Measurements from ENCODE around the gene ARMC10.
A peak's percentile ranks its signal among the peaks of the same experiment; 100 is the strongest.
"Not testable (repeated sequence)": the region's sequence is repeated elsewhere in the genome, so short reads cannot be mapped to it uniquely, and the experiment has no call there.

Gene ARMC10

DNA sequence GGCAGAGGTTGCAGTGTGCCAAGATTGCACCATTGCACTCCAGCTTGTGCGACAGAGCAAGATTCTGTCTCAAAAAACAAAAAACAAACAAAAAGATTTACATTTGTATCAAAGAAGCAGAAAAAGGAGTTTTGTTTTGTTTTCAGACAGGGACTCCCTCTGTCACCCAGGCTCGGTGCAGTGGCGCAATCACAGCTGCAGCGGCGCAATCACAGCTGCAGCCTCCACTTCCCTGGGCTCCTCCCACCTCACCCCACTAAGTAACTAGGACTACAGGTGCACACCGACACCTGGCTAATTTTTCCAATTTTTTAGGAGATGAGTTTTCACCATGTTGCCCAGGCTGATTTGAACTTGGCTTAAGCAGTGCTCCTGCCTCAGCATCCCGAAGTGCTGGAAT lies 1.8 kb downstream of the ARMC10 start:
- H3K4me1 Mint-ChIP-seq = peaks cover 18% of the 10 kb centered on the region

DNA sequence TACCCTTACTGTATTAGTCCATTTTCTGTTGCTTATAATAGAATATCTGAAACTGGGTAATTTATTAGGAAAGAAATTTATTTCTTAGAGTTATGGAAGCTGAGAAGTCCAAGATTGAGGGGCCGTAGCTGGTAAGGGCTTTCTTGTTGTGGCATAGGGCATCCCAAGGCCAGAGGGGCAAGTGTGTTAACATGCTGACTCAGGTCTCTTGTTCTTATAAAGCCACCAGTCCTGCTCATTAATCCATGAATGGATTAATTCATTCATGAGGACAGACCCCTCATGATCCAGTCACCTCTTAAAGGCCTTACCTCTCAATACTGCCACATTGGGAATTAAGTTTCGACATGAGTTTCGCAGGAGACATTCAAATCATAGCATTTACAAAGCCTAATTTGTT lies 2.4 kb downstream of the ARMC10 start:
- H3K4me3 Mint-ChIP-seq = peak overlapping the region; percentile 41 to 72 (median 59)
- peaks cover 8% of the 10 kb centered on the region for H3K36me3 Mint-ChIP-seq (ENCODE audit: low read depth)
- H3K9me3 Mint-ChIP-seq = no peaks in the 10 kb centered on the region
- peaks cover 18% of the 10 kb centered on the region for H3K4me1 Mint-ChIP-seq
- no peak overlapping the region for H3K27ac Mint-ChIP-seq
- no peaks in the 10 kb centered on the region for H3K27me3 Mint-ChIP-seq (ENCODE audit: low read depth)
- TF ChIP-seq, protein P1, sequence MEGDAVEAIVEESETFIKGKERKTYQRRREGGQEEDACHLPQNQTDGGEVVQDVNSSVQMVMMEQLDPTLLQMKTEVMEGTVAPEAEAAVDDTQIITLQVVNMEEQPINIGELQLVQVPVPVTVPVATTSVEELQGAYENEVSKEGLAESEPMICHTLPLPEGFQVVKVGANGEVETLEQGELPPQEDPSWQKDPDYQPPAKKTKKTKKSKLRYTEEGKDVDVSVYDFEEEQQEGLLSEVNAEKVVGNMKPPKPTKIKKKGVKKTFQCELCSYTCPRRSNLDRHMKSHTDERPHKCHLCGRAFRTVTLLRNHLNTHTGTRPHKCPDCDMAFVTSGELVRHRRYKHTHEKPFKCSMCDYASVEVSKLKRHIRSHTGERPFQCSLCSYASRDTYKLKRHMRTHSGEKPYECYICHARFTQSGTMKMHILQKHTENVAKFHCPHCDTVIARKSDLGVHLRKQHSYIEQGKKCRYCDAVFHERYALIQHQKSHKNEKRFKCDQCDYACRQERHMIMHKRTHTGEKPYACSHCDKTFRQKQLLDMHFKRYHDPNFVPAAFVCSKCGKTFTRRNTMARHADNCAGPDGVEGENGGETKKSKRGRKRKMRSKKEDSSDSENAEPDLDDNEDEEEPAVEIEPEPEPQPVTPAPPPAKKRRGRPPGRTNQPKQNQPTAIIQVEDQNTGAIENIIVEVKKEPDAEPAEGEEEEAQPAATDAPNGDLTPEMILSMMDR (IDR thresholded peaks at IDR 0.05; ENCODE audit: unreplicated experiment in 3 of 3) = no peak

More for the DNA sequence above, 1.8 kb downstream of the ARMC10 start:
- peak overlapping the region; percentile 41 to 99 (median 59) for H3K4me3 Mint-ChIP-seq
- H3K9me3 Mint-ChIP-seq = no peaks in the 10 kb centered on the region
- no peak overlapping the region for H3K27ac Mint-ChIP-seq
- peaks cover 8% of the 10 kb centered on the region for H3K36me3 Mint-ChIP-seq (ENCODE audit: low read depth)
- TF ChIP-seq, protein P1 (IDR thresholded peaks at IDR 0.05; ENCODE audit: unreplicated experiment in 3 of 3) = no peak
- H3K27me3 Mint-ChIP-seq (ENCODE audit: low read depth) = no peaks in the 10 kb centered on the region

DNA sequence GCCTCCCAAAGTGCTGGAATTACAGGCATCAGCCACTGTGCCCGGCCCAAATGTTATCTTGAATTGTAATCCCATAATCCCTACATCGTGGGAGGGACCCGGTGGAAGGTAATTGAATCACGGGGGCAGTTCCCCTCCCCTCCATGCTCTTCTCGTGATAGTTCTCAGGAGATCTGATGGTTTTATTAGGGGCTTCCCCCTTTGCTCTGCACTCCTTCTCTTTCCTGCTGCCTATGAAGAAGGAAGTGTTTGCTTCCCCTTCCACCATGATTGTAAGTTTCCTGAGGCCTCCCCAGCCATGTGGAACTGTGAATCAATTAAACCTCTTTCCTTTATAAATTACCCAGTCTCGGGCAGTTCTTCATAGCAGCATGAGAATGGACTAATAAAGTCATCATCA lies 3.3 kb downstream of the ARMC10 start:
- not testable (repeated sequence) for H3K9me3 Mint-ChIP-seq
- H3K4me1 Mint-ChIP-seq = peaks cover 18% of the 10 kb centered on the region

DNA sequence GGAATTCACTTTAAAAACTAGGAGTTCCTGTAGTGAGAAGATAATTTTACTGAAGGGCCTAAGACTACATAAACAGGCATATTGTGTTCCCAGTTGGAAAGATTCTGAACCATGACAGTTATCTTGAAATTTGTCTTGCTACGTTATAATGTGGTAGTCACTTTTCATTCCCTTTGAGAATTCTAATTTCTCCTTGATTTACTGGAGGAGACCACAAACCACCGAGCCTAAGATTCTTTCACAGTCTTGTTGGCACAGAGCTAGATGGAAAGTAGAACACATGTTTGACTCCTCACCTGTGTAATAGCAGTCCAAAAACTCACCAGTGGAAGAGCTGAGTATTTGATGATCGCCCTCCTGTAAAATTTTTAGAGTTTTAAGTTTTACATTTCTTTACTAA lies 4.9 kb downstream of the ARMC10 start:
- Mint-ChIP-seq H3K4me3 (no peak overlapping the region), H3K36me3 (ENCODE audit: low read depth) (peaks cover 20% of the 10 kb centered on the region), H3K27me3 (ENCODE audit: low read depth) (no peaks in the 10 kb centered on the region), H3K27ac (no peak overlapping the region), H3K9me3 (no peaks in the 10 kb centered on the region), H3K4me1 (peaks cover 7% of the 10 kb centered on the region)
- TF ChIP-seq, protein P1 (IDR thresholded peaks at IDR 0.05; ENCODE audit: unreplicated experiment in 3 of 3) = no peak

More for the DNA sequence above, 3.3 kb downstream of the ARMC10 start:
- Mint-ChIP-seq H3K4me3 (peak overlapping the region; percentile 61 to 81 (median 76)), H3K27ac (peak overlapping the region in 1 of 3 experiments; percentile 36)
- not testable (repeated sequence) for H3K27me3 Mint-ChIP-seq (ENCODE audit: low read depth); H3K36me3 Mint-ChIP-seq (ENCODE audit: low read depth)

DNA sequence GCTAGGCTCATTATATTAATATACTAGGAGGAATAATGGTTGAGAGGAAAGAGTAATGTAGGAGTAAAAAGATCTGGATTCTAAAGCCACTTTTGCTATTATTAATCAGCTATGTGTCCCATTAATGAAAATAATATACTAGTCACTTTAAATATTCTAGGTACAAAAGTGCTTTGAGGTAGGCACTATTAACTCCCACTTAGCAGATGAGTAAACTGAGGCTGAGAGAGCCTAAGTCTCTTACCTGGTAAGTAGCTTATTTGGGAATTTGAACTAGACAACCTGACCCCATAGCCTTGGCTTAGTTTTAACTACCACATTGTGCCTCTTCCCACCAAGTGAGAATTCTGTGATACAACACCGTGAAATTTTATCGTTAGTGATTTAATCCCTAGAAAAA lies 6.0 kb downstream of the ARMC10 start:
- Mint-ChIP-seq H3K27ac (no peak overlapping the region), H3K4me3 (no peak overlapping the region), H3K36me3 (ENCODE audit: low read depth) (peaks cover 24% of the 10 kb centered on the region), H3K27me3 (ENCODE audit: low read depth) (no peaks in the 10 kb centered on the region), H3K4me1 (peaks cover 3% of the 10 kb centered on the region), H3K9me3 (no peaks in the 10 kb centered on the region)
- TF ChIP-seq, protein P1 (IDR thresholded peaks at IDR 0.05; ENCODE audit: unreplicated experiment in 3 of 3) = no peak

DNA sequence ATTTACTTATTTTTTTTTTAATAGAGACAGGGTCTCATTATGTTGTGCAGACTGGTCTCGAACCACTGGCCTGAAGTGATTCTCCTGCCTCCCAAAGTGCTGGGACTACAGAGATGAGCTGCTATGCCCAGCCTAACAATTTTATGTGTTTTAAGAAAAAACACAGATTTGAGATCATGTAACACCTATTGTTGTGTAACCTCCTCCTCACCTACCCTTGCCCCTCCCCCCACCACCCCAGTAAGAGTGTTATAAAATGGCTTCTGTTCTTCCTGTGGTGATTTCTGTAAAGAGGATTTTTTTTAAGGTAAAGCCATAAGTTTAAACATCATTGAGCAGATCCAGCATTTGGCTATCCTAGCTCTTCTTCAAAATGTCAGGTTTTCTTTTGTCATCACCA lies 7.6 kb downstream of the ARMC10 start:
- TF ChIP-seq, protein P1 (IDR thresholded peaks at IDR 0.05; ENCODE audit: unreplicated experiment in 3 of 3) = no peak
- Mint-ChIP-seq H3K36me3 (ENCODE audit: low read depth) (peaks cover 30% of the 10 kb centered on the region), H3K27ac (no peak overlapping the region), H3K4me1 (no peaks in the 10 kb centered on the region), H3K27me3 (ENCODE audit: low read depth) (no peaks in the 10 kb centered on the region), H3K9me3 (no peaks in the 10 kb centered on the region), H3K4me3 (no peak overlapping the region)
